GM12892 (cell line): Measurements from ENCODE around the gene IRGC.

ENCODE experiments used
- DNase-seq: peaks from one replicate; pipeline ENCODE4 v3.0.0; 2011; ENCODE audit not compliant: insufficient read length
- FAIRE-seq: peaks from 2 replicates; lab custom pipeline; 2011; peaks lifted over from hg19 to GRCh38; lab: Jason Lieb, UNC
- POLR2A ChIP-seq: IDR thresholded peaks from 2 replicates; pipeline ENCODE4 v1.6.1; 2011; ENCODE audit warnings: low read depth, low read length, control low read depth
- POLR2AphosphoS5 ChIP-seq: IDR thresholded peaks from 2 replicates; pipeline ENCODE4 v1.6.1; 2011; ENCODE audit warnings: low read depth, low read length, control low read depth
- TAF1 ChIP-seq: IDR thresholded peaks from 2 replicates; pipeline ENCODE4 v1.6.1; 2011; ENCODE audit warnings: low read depth, mild to moderate bottlenecking, control low read depth, low read length, borderline replicate concordance

The IRGC gene

DNA sequence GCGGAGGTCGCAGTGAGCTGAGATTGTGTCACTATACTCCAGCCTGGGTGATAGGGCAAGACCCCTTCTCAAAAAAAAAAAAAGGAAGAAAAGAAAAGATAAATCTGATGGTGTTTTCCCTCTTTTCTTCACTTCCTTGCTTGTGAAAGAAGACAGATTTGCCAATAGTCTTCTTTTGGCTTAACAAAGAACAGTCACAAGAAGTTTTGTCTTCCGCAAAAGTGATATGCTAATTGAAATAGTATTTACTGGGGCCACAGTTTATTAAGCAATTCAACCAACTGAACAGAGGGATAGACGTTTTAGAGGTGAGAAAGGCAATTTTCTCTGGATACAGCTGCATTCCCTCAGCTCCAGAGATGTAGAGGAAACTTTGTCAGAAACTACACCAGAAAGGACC is 23.0 kb upstream of the IRGC start:
- TF ChIP-seq TAF1 (no peak), POLR2AphosphoS5 (no peak), POLR2A (no peak)
- DNase-seq = no peak
- FAIRE-seq = no peak

DNA sequence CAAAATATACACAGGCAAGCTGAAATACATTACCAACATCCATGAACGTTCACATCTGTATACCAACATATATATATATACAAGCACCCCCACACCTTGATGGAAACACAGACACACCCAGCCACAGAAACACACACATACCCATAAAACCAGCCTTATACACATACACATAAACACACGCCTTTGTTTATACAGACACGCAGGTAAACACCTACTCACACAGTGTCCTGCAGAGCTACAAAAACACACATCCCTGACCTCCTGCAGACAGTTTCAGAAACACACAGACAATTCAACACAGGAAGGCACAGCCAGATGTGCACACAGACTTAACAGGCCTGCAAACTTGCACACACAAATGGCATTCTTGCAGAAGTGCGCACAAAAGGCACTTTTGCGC is 21.3 kb upstream of the IRGC start:
- no peak for FAIRE-seq
- DNase-seq = no peak
- no peak for TF ChIP-seq POLR2AphosphoS5
- TF ChIP-seq POLR2A = no peak
- no peak for TF ChIP-seq TAF1

DNA sequence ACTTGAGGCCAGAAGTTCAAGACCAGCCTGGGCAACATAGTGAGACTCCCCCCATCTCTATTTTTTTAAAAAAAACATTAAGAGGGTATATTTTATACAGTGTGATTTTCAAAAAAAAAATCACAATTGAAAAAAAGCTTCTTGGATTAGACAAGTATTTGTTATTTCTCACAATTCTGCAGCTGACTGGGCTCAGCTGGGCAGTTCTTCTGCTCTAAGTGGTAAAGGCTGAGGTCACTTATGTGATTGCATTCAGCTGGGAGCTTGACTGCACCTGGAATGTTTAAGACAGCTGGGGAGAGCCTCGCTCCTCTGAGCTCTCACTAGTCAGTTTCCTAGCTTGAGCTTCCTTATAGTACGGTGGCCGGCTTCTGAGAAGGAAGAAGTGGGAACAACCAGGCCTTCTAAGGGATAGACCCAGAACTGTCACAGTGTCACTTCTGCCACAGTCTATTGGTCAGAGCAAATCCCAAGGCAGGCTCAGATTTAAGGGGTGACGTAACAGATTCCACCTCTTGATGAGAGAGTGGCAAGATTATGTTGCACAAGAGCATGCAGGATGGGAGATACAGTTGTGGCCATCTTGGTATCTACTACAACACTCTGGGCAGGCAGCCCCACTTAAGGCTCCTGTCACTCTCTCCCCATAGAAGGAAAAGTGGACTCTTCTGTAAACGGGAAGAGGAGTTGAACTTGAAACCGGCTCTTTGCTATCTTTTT is 19.7 kb upstream of the IRGC start:
- FAIRE-seq = no peak
- TF ChIP-seq POLR2A = no peak
- no peak for TF ChIP-seq TAF1
- no peak for TF ChIP-seq POLR2AphosphoS5
- no peak for DNase-seq

DNA sequence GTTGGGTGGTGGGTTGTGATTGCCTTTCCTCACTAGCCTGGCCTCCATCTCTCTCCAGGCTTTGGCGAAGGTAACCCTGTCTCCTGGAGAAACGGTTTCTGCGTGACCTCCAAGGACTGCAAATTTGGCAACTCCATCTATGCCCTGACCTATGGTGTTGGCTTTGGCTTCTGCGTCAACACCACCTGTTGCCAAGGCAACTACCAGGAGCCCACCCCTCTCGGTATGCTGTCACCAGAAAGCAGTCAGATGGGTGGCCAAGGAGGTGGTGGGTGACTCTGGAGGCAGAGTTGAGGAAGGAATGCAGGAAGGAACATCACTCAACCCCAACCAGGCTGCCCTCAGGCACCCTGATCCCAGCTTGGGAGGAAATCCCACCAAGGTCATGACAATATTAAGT is 18.6 kb upstream of the IRGC start:
- no peak for TF ChIP-seq TAF1
- TF ChIP-seq POLR2A = no peak
- TF ChIP-seq POLR2AphosphoS5 = no peak
- DNase-seq = no peak
- no peak for FAIRE-seq

DNA sequence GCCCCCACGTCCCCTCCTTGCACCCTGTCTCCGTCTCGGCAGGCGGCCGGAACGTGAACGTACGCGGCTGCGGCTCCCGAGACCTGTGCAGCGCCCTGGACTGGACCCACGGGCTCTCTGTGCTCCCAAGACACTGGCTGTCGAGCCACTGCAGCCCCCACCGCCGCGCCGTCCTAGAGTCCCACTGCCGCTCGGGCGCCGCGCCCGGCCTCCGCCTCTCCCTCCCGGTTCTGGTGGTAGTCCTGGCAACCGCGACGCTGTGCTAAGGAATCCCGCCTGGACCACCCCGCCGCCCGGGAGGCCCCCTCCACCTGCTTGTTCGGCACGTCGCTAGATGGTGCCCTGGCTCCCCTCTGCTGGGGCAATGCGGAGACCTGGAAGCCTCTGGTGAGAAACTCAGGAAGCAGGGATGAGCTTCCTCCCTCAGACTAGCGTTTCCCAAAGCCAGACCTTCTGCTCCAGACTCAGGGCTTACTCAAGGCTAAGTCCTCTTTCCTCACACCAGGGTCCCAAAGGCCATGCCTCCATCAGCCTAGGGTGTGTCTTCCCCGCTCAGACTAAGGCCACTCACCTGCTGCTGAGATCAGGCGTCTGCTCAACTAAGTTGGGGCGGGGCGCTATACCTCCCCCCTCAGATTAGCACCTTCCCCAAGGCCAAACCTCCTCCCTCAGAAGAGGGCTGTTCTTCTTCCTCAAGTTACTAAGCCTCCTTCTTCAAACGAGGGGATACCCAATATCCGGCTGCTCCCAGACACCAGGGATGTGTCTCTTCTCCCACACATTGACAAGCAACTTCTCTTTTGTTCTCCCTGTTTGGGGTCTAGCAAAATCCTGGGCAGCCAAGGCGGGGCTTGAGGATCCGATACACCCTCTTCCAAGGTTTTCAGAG is 16.1 kb upstream of the IRGC start:
- TF ChIP-seq POLR2A (no peak), POLR2AphosphoS5 (no peak), TAF1 (no peak)
- DNase-seq = no peak
- no peak for FAIRE-seq

DNA sequence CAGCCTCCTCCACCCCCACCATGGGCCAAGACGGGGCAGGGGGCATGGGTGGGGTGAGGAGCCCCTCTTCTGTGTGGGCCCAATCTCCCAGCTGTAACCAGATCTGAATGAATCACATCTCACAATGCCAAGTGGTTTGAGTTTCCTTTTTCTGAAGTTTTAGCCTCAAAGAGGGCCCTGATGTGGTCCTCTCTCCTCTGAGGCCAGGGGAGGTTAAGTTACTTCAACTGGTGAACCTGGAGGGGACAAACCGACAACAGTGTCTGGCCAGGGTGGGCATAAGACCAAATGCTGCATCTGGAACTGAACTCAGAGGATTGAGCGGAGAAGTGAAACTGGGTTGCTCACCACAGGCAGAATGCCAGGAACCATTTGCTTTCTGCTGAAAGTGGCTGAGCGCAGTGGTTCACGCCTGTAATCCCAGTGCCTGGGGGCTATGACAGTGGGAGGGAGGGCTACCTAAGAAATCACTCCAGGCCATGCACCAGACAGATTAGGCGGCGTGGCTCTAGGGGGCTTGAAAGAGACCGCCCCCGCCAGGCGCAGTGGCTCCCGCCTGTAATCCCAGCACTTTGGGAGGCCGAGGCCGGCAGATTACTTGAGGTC is 15.4 kb upstream of the IRGC start:
- no peak for DNase-seq

DNA sequence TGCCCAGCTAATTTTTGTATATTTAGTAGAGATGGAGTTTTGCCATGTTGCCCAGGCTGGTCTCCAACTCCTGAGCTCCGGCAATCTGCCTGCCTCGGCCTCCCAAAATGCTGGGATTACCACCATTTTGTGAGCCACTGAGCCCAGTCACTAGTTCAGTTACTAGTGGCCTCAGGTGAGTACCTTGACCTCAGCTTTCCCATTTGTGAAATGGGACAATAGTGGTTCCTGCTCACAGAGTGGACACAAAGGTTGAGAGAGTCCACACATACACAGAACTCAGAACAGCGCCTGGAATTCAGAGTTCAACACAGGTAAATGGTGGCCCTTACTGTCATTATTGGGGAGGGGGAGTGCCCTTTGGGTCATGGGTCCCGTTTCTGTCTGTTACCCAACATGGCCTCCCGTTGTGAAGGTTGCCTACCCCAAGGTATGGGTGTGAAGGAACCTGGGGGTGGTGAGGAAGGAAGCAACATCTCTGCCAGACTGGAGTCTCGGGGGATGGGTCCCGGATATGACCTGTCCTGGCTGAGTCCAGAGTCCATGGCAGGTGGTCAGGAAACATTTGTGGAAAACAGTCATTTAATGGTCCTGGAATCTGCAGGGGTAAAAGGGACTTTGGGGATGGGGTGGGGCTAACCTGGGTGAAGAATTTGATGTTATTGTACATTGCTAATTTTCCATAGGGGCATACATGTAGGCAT is 11.7 kb upstream of the IRGC start:
- no peak for FAIRE-seq
- TF ChIP-seq TAF1 = no peak
- TF ChIP-seq POLR2A = no peak
- no peak for TF ChIP-seq POLR2AphosphoS5
- DNase-seq = no peak

More for the DNA sequence above, 15.4 kb upstream of the IRGC start:
- TF ChIP-seq TAF1 = no peak
- TF ChIP-seq POLR2A = no peak
- no peak for TF ChIP-seq POLR2AphosphoS5
- FAIRE-seq = no peak

DNA sequence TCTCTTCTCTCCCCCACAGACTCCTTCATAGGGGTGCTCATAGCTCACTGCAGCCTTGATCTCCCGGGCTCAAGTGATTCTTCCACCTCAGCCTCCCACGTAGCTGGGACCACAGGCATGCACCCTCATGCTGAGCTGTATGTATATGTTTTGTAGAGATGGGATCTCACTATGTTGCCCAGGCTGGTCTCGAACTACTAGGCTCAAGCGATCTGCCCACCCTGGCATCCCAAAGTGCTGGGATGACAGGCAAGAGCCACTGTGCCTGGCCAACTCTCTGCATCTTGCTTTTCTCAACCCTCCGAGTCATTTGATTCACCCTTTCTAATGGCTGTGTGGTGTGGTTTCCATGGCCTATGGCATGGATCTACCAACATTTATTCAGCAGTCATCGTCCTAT is 10.1 kb upstream of the IRGC start:
- FAIRE-seq = no peak
- no peak for DNase-seq
- TF ChIP-seq TAF1 = no peak
- no peak for TF ChIP-seq POLR2A
- no peak for TF ChIP-seq POLR2AphosphoS5

DNA sequence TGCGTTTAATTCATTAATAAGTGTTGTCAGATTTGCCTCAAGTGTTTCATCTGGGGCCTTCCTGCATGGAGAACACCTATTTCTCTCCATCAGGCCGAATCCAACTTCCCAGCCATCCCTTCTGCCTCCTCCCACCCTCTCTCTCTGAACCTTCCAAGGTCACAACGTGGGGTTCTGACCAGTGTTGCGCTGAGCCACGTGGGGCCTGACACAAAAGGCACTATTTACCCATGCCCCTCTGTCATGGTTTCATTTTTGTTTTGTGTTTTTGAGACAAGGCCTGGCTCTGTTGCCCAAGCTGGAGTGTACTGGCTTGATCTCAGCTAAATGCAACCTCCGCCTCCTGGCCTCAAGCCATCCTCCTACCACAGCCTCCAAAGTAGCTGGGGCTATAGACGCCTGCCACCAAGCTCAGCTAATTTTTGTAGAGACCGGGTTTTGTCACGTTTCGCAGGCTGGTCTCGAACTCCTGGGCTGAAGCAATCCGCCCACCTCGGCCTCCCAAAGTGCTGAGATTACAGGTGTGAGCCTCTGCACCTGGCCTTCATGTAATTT is 8.6 kb upstream of the IRGC start:
- DNase-seq (no peak), FAIRE-seq (no peak)
- TF ChIP-seq POLR2A (no peak), POLR2AphosphoS5 (no peak), TAF1 (no peak)

DNA sequence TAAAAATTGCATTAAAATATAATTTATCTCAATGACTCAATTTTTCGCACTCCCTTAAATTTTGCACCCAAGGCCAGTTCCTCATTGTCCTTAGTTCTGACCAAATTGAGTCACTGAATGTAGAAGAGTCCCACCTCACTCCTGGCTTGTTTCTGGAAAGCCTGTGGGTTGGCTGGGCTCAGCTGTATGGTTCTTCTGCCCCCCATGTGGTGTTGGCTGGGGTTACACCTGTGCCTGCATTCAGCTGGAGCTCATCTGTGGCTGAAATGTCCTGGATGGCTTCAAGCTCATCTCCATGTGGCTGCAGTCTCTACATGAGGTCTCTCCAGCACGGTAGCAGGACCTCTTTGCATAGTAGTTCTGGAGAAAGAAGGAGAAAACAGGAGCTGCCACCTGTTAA is 7.2 kb upstream of the IRGC start:
- DNase-seq (no peak), FAIRE-seq (no peak)
- TF ChIP-seq TAF1 = no peak
- TF ChIP-seq POLR2AphosphoS5 = no peak
- TF ChIP-seq POLR2A = no peak
